Fibroblast of skin of abdomen (primary cell): ENCODE data around the gene RAB11B.
"Not testable (repeated sequence)": the region's sequence is repeated elsewhere in the genome, so short reads cannot be mapped to it uniquely, and the experiment has no call there.

Experiments
- DNase-seq: peaks from one replicate; pipeline ENCODE4 v3.0.0-alpha.2; 2013

RAB11B gene

DNA sequence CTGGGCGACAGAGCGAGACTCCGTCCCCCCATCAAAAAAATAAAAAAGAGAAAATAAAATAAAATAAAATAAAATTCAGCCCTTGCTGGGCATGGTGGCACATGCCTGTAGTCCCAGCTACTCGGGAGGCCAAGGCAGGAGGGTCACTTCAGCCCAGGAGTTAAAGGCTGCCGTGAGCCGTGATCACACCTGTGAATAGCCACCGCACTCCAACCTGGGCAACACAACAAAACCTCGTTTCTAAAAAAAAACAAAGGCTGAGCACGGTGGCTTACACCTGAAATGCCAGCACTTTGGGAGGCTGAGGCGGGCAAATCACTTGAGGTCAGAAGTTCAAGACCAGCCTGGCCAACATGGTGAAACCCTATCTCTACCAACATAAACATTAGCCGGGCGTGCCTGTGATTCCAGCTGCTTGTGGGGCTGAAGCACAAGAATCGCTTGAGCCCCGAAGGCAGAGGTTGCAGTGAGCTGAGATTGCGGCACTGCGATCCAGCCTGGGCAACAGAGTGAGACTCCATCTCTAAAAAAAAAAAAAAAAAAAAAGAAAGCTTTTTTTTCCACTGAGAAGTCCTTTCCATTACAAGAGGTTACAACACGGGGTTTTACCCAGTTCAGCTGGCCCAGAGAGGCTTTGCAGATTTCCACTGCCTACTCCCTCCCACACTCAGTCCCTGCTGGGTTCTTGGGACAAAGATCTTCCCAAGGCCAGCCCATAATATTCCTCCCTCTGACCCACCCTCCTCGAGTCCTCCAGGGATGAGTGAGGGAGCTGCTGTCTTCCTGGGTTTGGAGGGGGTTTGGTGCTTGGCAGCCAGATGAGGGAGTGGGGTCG lies 19.8 kb upstream of the RAB11B start:
- no peak for DNase-seq

DNA sequence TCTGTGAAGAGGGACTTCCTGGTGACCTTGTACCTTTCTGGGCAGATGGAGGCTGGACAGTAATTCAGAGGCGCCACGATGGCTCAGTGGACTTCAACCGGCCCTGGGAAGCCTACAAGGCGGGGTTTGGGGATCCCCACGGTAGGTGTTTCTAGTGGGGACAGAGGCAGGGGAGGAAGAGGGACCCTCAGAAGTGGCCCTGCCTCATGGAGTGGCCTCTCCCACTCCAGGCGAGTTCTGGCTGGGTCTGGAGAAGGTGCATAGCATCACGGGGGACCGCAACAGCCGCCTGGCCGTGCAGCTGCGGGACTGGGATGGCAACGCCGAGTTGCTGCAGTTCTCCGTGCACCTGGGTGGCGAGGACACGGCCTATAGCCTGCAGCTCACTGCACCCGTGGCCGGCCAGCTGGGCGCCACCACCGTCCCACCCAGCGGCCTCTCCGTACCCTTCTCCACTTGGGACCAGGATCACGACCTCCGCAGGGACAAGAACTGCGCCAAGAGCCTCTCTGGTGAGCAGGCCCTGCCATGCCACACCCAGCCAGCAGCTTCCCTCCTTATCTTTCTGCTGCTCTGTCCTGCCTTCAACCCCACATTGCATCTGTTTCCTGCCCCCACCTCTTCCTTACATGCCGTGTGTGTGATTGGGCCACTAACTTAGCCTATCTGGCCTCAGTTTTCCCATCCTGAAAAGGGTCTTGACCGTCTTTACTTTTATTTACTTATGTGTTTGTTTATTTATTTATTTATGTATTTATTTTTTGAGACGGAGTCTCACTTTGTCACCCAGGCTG lies 19.0 kb upstream of the RAB11B start:
- DNase-seq = no peak

- no peak for DNase-seq
Measured at GRCh38 chr19:8373867-8374813, 16.0 kb upstream of the RAB11B start.

- not testable (repeated sequence) for DNase-seq
Measured at GRCh38 chr19:8375766-8376165, 14.4 kb upstream of the RAB11B start.

GRCh38 chr19:8376373-8376974 lies 13.7 kb upstream of the RAB11B start:
- not testable (repeated sequence) for DNase-seq

DNA sequence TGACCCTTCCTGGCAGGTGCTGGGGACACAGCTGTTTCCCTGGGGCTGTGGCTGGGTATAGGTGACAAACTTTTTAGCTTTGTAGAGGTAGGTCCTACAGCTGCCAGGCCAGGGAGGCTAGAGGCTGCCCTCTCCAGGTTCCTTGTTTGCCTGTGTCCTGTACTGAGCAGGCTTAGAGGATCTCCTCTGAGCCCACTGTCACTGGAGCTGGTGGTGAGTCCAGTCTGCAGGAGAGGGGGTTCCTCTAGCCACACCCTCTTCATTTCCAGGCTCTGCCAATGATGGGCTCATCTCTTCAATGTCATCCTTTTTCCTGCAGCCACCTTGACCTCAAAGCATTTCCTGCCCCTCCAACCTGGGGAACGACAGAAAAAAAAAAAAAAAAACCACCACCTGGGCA lies 12.6 kb upstream of the RAB11B start:
- DNase-seq = no peak

DNA sequence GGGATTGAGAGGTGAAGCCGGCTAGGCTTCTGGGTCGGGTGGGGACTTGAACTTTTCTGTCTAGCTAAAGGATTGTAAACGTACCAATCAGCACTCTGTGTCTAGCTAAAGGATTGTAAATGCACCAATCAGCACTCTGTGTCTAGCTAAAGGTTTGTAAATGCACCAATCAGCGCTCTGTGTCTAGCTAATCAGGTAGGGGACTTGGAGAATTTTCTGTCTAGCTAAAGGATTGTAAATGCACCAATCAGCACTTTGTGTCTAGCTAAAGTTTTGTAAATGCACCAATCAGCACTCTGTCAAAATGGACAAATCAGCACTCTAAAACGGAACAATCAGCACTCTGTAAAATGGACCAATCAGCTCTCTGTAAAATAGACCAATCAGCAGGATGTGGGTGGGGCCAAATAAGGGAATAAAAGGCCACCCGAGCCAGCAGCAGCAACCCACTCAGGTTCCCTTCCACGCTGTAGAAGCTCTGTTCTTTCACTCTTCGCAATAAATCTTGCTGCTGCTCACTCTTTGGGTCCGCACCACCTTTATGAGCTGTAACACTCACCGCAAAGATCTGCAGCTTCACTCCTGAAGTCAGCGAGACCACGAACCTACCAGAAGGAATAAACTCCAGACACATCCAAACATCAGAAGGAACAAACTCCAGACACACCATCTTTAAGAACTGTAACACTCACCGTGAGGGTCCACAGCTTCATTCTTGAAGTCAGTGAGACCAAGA lies 10.8 kb upstream of the RAB11B start:
- DNase-seq = not testable (repeated sequence)

DNA sequence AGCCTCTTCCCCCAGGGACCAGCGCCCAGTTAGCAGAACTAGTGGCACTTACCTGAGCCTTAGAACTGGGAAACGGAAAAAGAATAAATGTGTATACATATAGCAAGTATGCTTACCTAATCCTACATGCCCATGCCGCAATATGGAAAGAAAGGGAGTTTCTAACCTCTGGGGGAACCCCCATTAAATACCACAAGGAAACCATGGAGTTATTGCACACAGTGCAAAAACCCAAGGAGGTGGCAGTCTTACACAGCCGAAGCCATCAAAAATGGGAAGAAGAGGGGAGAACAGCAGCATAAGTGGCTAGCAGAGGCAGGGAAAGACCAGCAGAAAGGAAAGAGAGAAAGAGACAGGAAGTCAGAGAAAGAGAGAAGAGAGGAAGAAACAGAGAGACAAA lies 5.6 kb upstream of the RAB11B start:
- not testable (repeated sequence) for DNase-seq

GRCh38 chr19:8385103-8385502 lies 5.1 kb upstream of the RAB11B start:
- not testable (repeated sequence) for DNase-seq

- not testable (repeated sequence) for DNase-seq
Measured at GRCh38 chr19:8385566-8385965, 4.6 kb upstream of the RAB11B start.

DNA sequence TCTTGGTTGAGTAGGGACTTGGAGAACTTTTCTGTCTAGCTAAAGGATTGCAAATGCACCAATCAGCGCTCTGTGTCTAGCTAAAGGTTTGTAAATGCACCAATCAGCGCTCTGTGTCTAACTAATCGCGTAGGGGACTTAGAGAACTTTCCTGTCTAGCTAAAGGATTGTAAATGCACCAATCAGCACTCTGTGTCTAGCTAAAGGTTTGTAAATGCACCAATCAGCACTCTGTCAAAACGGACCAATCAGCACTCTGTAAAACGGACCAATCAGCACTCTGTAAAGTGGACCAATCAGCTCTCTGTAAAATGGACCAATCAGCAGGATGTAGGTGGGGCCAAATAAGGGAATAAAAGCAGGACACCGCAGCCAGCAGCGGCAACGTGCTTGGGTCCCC lies 3.7 kb upstream of the RAB11B start:
- not testable (repeated sequence) for DNase-seq

- no peak for DNase-seq
Measured at GRCh38 chr19:8386990-8387389, 3.2 kb upstream of the RAB11B start.

DNA sequence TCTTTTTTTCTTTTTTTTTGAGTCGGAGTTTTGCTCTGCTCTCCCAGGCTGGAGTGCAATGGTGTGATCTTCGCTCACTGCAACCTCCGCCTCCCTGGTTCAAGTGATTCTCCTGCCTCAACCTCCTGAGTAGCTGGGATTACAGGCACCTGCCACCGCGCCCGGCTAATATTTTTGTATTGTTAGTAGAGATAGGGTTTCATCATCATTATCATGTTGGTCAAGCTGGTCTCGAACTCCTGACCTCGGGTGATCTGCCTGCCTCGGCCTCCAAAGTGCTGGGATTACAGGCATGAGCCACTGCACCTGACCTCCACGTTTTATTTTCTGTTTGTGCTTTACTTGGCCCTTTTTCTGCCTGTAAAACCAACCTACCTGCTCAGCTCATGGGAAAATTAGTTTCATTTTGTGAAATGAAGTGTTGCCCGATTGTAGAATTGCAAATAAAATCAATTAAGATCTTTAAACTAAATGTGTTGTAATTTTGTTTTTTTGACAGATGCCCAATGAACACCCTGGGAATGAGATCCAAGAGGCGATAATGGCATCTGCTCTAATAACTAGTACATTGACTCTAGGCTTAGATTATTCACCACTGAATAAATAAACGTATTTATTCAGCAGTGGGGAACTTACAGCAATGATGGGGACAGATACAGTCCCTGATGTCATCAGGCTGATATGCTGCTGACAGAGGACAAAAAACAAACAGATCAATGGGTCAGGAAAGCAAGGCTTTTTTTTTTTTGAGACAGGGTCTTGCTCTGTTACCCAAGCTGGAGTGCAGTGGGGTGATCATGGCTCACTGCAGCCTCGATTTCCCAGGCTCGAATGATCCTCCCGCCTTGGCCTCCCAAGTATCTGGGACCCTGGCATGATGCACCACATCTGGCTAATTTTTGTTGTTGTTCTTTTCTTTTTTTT lies 2.2 kb upstream of the RAB11B start:
- no peak for DNase-seq

DNA sequence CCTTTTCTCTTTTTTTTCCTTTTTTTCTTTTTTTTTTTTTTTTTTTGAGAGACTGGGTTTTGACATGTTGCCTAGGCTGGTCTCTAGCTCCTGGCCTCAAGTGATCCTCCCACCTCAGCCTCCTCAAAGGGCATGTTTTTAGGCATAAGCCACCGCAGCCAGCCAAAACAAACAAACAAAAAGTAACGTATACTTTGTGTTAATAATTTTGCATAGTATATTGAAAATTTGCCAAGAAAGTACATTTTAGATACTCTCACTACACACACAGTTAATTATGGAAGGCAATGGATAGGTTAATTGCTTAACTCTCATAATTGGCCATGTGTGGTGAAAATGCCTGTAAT lies 1.6 kb upstream of the RAB11B start:
- no peak for DNase-seq

DNA sequence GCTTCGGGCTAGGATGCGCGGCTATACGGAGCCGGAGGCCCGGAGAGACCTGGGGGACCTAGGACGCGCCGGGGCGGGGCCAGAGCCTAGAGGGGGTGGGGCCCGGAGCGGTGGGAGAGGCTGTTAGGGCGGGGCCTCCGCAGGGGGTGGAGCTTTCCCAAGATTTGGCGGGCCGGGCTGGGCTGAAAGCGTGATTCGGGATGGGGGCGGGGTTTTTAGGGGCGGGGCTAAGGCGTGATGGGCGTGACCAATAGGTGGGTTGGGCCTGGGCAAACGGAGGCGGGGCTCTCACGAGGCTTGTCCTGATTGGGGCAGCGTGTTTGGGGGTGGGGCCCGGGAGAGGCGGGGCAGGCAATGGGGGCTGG lies 439 bp downstream of the RAB11B start:
- peak; percentile 89 for DNase-seq

DNA sequence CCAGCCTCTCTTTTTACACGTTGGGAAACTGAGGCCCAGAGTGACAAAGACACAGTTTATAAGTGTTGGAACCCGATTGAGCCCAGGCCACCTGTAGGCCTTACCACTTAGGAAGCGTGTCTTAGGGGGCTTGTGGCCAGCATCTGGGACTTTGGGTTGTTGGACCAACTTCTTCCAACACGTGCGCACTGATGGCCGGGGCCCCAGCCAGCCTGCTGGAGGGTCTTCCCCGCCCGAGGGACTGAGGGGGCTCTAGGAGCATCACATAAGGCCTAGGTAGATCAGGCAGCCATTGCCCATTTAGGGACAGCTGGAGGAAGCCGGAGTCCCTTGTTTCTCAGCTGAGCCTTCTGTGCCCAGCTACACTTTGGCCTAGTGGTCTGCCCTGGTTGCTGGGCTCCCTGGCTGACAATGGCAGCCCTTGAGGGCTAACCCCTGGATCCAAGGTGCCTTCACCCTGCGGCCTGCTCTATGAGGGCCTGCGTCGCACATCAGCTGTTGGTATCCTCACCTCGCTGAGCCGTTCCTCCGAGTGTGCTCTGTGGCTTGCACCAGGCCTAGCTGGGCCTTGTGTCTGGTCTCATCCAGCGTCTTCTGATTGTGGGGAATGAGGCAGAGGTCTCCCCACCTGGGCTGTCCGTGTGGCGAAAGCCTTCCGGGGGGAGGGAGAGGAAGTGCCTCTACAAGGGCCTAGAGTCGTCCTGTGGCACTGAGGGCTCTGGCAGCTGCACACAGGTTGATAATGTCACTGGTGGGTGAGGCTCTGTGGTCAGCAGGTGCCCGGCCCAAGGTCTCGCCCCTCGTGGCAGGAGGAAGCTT lies 1.2 kb downstream of the RAB11B start:
- no peak for DNase-seq

- DNase-seq = no peak
Measured at GRCh38 chr19:8392017-8392591, 1.9 kb downstream of the RAB11B start.

- DNase-seq = no peak
Measured at GRCh38 chr19:8393192-8393870, 3.2 kb downstream of the RAB11B start.

DNA sequence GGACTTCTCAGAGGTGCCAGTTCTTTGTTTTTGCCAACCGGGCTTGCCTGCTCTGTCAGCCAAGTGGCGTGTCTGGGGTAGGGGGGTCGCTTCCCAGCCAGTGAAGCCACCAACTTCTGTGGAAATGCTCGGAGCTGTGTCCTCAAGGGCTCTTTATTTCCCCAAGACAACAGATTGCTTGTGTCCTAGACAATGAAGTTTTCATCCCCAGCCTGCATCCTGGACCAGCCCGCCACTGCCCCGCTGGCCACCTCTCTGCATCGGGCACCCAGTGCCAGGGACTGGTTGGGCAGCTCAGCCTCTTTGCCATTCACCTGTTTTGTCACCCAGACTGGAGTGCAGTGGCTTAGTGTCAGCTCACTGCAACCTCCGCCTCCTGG lies 3.7 kb downstream of the RAB11B start:
- no peak for DNase-seq
